PFSK-1 (cell line): Measurements from ENCODE around the gene NOD2.

Experiments used
- FOXP2 ChIP-seq: optimal IDR thresholded peaks from 2 replicates; pipeline ENCODE3; 2011; ENCODE audit warnings: borderline replicate concordance, control low read depth, inconsistent platforms; ENCODE audit not compliant: insufficient read depth; ENCODE audit errors: extremely low read length, extremely low read depth
- POLR2AphosphoS5 ChIP-seq: IDR thresholded peaks from 2 replicates; pipeline ENCODE4 v1.6.1; 2012; ENCODE audit warnings: low read depth, mild to moderate bottlenecking, control low read depth, low read length, moderate library complexity
- REST ChIP-seq, 2 experiments: IDR thresholded peaks; 2 replicates each; pipeline versions ENCODE4 v1.6.1 to v1.8.0; 2011 to 2012; ENCODE audit warnings: low read depth in 2 of 2, low read length in 2 of 2, control low read depth in 1 of 2, inconsistent platforms in 1 of 2, mild to moderate bottlenecking in 1 of 2, moderate library complexity in 1 of 2; ENCODE audit not compliant: insufficient read depth in 1 of 2
- SIN3A ChIP-seq: IDR thresholded peaks from 2 replicates; pipeline ENCODE4 v1.6.1; 2012; ENCODE audit warnings: mild to moderate bottlenecking, low read length, moderate library complexity, borderline replicate concordance; ENCODE audit not compliant: insufficient read depth
- TAF1 ChIP-seq: IDR thresholded peaks from 2 replicates; pipeline ENCODE4 v1.6.1; 2012; ENCODE audit warnings: low read length, control low read depth, borderline replicate concordance; ENCODE audit not compliant: insufficient read depth

NOD2 gene

GRCh38 chr16:50781043-50781442, 87.6 kb downstream of the NOD2 start:
- TF ChIP-seq POLR2AphosphoS5 (no peak), SIN3A (no peak), REST (IDR thresholded peaks at IDR 0.05; ENCODE audit: insufficient read depth in 1 of 2, low read depth in 2 of 2, low read length in 2 of 2) (no peak), TAF1 (no peak), FOXP2 (no peak)

DNA sequence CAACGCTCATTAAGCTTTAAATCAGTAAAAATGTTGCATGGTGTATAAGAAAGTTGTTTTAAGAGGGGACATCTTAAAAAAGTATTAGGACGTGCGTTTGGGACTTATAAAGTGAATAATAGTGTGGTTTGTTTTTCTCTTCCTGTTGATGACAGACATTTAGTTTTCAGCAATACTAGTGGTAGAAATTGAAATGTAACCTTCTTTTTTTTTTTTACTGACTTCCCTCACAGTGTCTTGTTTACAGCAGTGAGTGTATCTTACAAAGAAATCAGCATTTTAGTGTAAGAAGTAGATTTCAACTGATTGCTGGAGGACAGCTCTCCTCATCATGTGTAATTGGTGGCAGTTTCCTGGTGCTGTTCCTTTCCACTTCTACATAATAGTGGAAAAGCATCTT, 88.1 kb downstream of the NOD2 start:
- TF ChIP-seq POLR2AphosphoS5 (no peak), SIN3A (no peak), TAF1 (no peak), FOXP2 (no peak), REST (IDR thresholded peaks at IDR 0.05; ENCODE audit: insufficient read depth in 1 of 2, low read depth in 2 of 2, low read length in 2 of 2) (no peak)
